CD14-positive monocyte (primary cell): ENCODE results near the gene KLHDC7B. TPM values are rescaled to one million over a fixed set of nuclear protein-coding genes. Genes with fewer than 3 reads are reported as not detected.

Experiments
- DNase-seq, 3 donors: peaks; one replicate each; pipeline ENCODE4 v3.0.0-alpha.2; 2011 to 2022
- H2AFZ ChIP-seq: 2 replicates; pipeline ENCODE4 v1.6.0; 2012; ENCODE audit warnings: mild to moderate bottlenecking, low read depth, low read length, inconsistent platforms; ENCODE audit not compliant: insufficient read depth, poor library complexity, severe bottlenecking
- H3K27ac ChIP-seq, 2 donors: 1 replicate in 1 of 2; 2 replicates in 1 of 2; pipeline ENCODE4 v1.5.1; 2012 to 2013; ENCODE audit warnings: low read length in 2 of 2, control low read depth in 1 of 2, inconsistent platforms in 1 of 2, low read depth in 1 of 2, mild to moderate bottlenecking in 1 of 2
- H3K27me3 ChIP-seq, 2 donors: one replicate each; pipeline versions ENCODE4 v1.6.0 to v1.6.1; 2011 to 2013; ENCODE audit warnings: low read length in 2 of 2; ENCODE audit not compliant: control insufficient read depth in 2 of 2, insufficient read depth in 2 of 2
- H3K36me3 ChIP-seq, 2 donors: replicated peaks in 1 of 2; 1 replicate in 1 of 2; 2 replicates in 1 of 2; pipeline versions ENCODE4 v1.5.1 to v1.6.1; 2012 to 2013; ENCODE audit warnings: low read length in 2 of 2, control low read depth in 1 of 2, inconsistent platforms in 1 of 2, mild to moderate bottlenecking in 1 of 2; ENCODE audit not compliant: insufficient read depth in 2 of 2, control insufficient read depth in 1 of 2
- H3K4me1 ChIP-seq, 2 donors: 1 replicate in 1 of 2; 2 replicates in 1 of 2; pipeline versions ENCODE4 v1.5.1 to v1.6.1; 2012 to 2013; ENCODE audit warnings: low read length in 2 of 2, control low read depth in 1 of 2, inconsistent platforms in 1 of 2, mild to moderate bottlenecking in 1 of 2, moderate library complexity in 1 of 2; ENCODE audit not compliant: insufficient read depth in 2 of 2, control insufficient read depth in 1 of 2
- H3K4me2 ChIP-seq: replicated peaks from 2 replicates; pipeline ENCODE3; 2012; ENCODE audit warnings: low read length, moderate library complexity, mild to moderate bottlenecking; ENCODE audit not compliant: poor library complexity, severe bottlenecking; ENCODE audit errors: extremely low read depth
- H3K4me3 ChIP-seq, 3 experiments: fragments of 200-600 bp in 1 of 3; sonication (generic) in 1 of 3; replicated peaks in 1 of 3; 1 replicate in 2 of 3; 2 replicates in 1 of 3; pipeline ENCODE4 v1.5.1; 2011 to 2013; ENCODE audit warnings: low read length in 3 of 3, mild to moderate bottlenecking in 3 of 3, control low read depth in 2 of 3, low read depth in 2 of 3, inconsistent platforms in 1 of 3, moderate library complexity in 1 of 3
- H3K79me2 ChIP-seq: 2 replicates; pipeline ENCODE4 v1.6.0; 2012; ENCODE audit warnings: mild to moderate bottlenecking, control low read depth, inconsistent platforms, low read length, moderate library complexity; ENCODE audit not compliant: insufficient read depth
- H3K9ac ChIP-seq: 2 replicates; pipeline ENCODE4 v1.6.0; 2017; ENCODE audit warnings: low read length, mild to moderate bottlenecking; ENCODE audit not compliant: insufficient read depth, poor library complexity, severe bottlenecking
- H3K9me3 ChIP-seq, 2 donors: replicated peaks in 1 of 2; 1 replicate in 1 of 2; 2 replicates in 1 of 2; pipeline versions ENCODE4 v1.5.1 to v1.6.1; 2012 to 2013; ENCODE audit warnings: low read length in 2 of 2, control low read depth in 1 of 2; ENCODE audit not compliant: control insufficient read depth in 1 of 2, insufficient read depth in 1 of 2
- H4K20me1 ChIP-seq: 2 replicates; pipeline ENCODE4 v1.6.0; 2012; ENCODE audit warnings: mild to moderate bottlenecking, low read length, control low read depth, moderate library complexity; ENCODE audit not compliant: insufficient read depth
- H3K27ac Mint-ChIP-seq, 7 donors: one replicate each; pipeline ENCODE4 v1.8.0; 2020; ENCODE audit warnings: mild to moderate bottlenecking in 7 of 7, mixed read lengths in 7 of 7, moderate library complexity in 6 of 7, inconsistent platforms in 2 of 7
- H3K27me3 Mint-ChIP-seq, 3 donors: one replicate each; pipeline ENCODE4 v1.8.0; 2021 to 2022; ENCODE audit warnings: low read depth in 3 of 3, mild to moderate bottlenecking in 3 of 3, mixed read lengths in 3 of 3, moderate library complexity in 3 of 3, inconsistent platforms in 1 of 3
- H3K36me3 Mint-ChIP-seq, 2 donors: one replicate each; pipeline ENCODE4 v1.8.0; 2020; ENCODE audit warnings: mixed read lengths in 2 of 2, inconsistent platforms in 1 of 2, mild to moderate bottlenecking in 1 of 2
- H3K4me1 Mint-ChIP-seq: one replicate; pipeline ENCODE4 v1.8.0; 2020; ENCODE audit warnings: mild to moderate bottlenecking, mixed read lengths
- H3K4me3 Mint-ChIP-seq, 2 donors: one replicate each; pipeline ENCODE4 v1.8.0; 2020; ENCODE audit warnings: mild to moderate bottlenecking in 2 of 2, mixed read lengths in 2 of 2, moderate library complexity in 1 of 2
- H3K9me3 Mint-ChIP-seq, 7 donors: one replicate each; pipeline ENCODE4 v1.8.0; 2020 to 2022; ENCODE audit warnings: mixed read lengths in 7 of 7, mild to moderate bottlenecking in 6 of 7, moderate library complexity in 6 of 7, inconsistent platforms in 2 of 7
- WGBS: methylation state at CpG from one replicate; pipeline ENCODE4 v1.1.5; 2013; ENCODE audit warnings: missing lambda C conversion rate; ENCODE audit not compliant: insufficient coverage; 5-methylcytosine and 5-hydroxymethylcytosine counted together
- intact Hi-C, 2 donors: fragments of 100-400 bp; cut with micrococcal nuclease; formaldehyde crosslinking; loops; one replicate each; pipeline versions ENCODE4 v1.15.0 to v1.15.1; 2023
- polyA plus RNA-seq, 3 donors: library from polyadenylated mRNA; depleted of rRNA in 1 of 3; unstranded in 2 of 3; stranded (reverse) in 1 of 3; fragments of 300-500 nt in 2 of 3; fragments of >200 nt in 1 of 3; fragmentation: Illumina TruSeq in 2 of 3; gene quantifications; 1 replicate in 2 of 3; 2 replicates in 1 of 3; pipeline ENCODE4 v1.2.3, GENCODE V29; 2012 to 2021
- TF ChIP-seq, protein P1 (sequence below): fragments of 200-600 bp; IDR thresholded peaks from one replicate; pipeline ENCODE4 v1.8.0; 2022; ENCODE audit warnings: antibody characterized with exemption, mild to moderate bottlenecking

Gene KLHDC7B
- polyA plus RNA-seq, 3 donors, result 0.88 to 4.3 (median 1.4) TPM

DNA sequence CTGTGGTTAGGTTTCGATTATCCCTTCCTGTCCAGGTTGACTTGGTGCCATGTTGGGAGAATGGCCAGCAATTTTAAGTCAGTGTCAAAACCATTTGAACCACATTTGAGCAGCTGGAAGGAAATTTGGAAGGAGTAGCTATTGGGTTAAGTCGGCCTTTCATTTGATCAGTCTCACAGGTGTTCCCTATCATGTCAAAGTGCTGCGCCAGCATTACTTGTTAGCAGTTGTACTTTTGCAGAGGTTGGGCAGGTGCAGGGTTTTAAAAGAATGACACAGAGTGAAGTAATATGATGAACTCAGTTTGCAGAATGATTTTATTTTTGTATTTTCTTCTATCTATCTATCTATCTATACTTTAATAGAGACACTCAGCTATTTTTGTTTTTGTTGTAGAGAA lies 9.5 kb upstream of the KLHDC7B start:
- no peaks in the 10 kb centered on the region for H3K27me3 ChIP-seq
- WGBS, result 71% methylated on average over 1 of the region's 3 CpGs
- no peak overlapping the region for H2AFZ ChIP-seq
- peaks cover 0 to 1% (median 0%) of the 10 kb centered on the region in 3 donors for H3K27me3 Mint-ChIP-seq
- TF ChIP-seq, protein P1, sequence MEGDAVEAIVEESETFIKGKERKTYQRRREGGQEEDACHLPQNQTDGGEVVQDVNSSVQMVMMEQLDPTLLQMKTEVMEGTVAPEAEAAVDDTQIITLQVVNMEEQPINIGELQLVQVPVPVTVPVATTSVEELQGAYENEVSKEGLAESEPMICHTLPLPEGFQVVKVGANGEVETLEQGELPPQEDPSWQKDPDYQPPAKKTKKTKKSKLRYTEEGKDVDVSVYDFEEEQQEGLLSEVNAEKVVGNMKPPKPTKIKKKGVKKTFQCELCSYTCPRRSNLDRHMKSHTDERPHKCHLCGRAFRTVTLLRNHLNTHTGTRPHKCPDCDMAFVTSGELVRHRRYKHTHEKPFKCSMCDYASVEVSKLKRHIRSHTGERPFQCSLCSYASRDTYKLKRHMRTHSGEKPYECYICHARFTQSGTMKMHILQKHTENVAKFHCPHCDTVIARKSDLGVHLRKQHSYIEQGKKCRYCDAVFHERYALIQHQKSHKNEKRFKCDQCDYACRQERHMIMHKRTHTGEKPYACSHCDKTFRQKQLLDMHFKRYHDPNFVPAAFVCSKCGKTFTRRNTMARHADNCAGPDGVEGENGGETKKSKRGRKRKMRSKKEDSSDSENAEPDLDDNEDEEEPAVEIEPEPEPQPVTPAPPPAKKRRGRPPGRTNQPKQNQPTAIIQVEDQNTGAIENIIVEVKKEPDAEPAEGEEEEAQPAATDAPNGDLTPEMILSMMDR, result no peak
- H3K9me3 ChIP-seq, result no peaks in the 10 kb centered on the region
- H3K4me1 ChIP-seq, result peaks cover 89% of the 10 kb centered on the region in 2 donors
- intact Hi-C loops, result loop anchor here in 1 of 2 donors (10.0 kb wide), 1 partner anchor 601 kb away; no protein-coding TSS in a partner anchor
- H3K27ac Mint-ChIP-seq, result peak overlapping the region in 5 of 7 donors; percentile 15 to 100 (median 88)
- DNase-seq, result no peak
- no peak overlapping the region for H3K9ac ChIP-seq
- no peaks in the 10 kb centered on the region for H3K9me3 Mint-ChIP-seq
- peaks cover 46% of the 10 kb centered on the region for H3K79me2 ChIP-seq
- H3K36me3 Mint-ChIP-seq, result peaks cover 5 to 7% of the 10 kb centered on the region in 2 donors
- H3K36me3 ChIP-seq, result no peaks in the 10 kb centered on the region
- H3K4me3 Mint-ChIP-seq, result no peak overlapping the region
- H3K4me3 ChIP-seq, result no peak overlapping the region
- no peak overlapping the region for H3K4me2 ChIP-seq
- no peaks in the 10 kb centered on the region for H4K20me1 ChIP-seq
- peaks cover 73% of the 10 kb centered on the region for H3K4me1 Mint-ChIP-seq
- peak overlapping the region in 1 of 2 donors; percentile 100 for H3K27ac ChIP-seq

DNA sequence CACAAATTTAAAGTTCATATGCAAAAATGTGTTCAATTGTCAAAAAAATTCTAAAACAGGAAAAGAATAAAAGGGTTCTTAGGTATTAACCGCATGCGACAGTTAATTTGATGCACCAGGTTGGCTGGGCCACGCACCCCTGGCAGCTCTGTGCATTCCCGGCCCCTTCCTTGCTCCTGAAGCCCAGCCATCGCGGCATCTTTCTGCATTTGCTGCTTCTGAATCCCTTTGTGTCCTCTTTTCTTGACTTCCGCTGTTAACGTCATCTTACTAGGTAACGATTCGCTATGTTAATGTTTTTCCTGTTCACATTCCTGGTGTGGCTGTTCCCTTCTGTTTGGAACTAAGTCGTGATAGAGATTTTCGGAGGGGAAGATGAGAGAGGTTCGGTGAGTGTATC lies 7.9 kb upstream of the KLHDC7B start:
- peaks cover 96 to 99% of the 10 kb centered on the region in 2 donors for H3K4me1 ChIP-seq
- Mint-ChIP-seq H3K4me1 (peaks cover 84% of the 10 kb centered on the region), H3K9me3 (no peaks in the 10 kb centered on the region), H3K27ac (peak overlapping the region; percentile 99 to 100 (median 100)), H3K36me3 (peaks cover 8 to 9% of the 10 kb centered on the region in 2 donors), H3K4me3 (peak overlapping the region; percentile 61 to 67), H3K27me3 (peaks cover 0 to 1% (median 0%) of the 10 kb centered on the region in 3 donors)
- peak overlapping the region; percentile 92 for H3K9ac ChIP-seq
- H3K4me3 ChIP-seq, result peak overlapping the region in 1 of 3 experiments; percentile 29
- intact Hi-C loops, result loop anchor here in 1 of 2 donors (10.0 kb wide), 1 partner anchor 603 kb away; no protein-coding TSS in a partner anchor
- peak overlapping the region; percentile 32 for H3K4me2 ChIP-seq
- no peaks in the 10 kb centered on the region for H3K36me3 ChIP-seq
- TF ChIP-seq, protein P1, result no peak
- no peak for DNase-seq
- H3K9me3 ChIP-seq, result no peaks in the 10 kb centered on the region
- H2AFZ ChIP-seq, result no peak overlapping the region
- peak overlapping the region; percentile 99 to 100 for H3K27ac ChIP-seq
- H4K20me1 ChIP-seq, result no peaks in the 10 kb centered on the region
- WGBS, result 76% methylated on average over 8 of the region's 13 CpGs
- peaks cover 30% of the 10 kb centered on the region for H3K79me2 ChIP-seq
- no peaks in the 10 kb centered on the region for H3K27me3 ChIP-seq
